Measurements from ENCODE around the gene NUDT14.

- no peak for TF ChIP-seq RCOR1 (IDR thresholded peaks at IDR 0.05; ENCODE audit: insufficient replicate concordance, low read length)
- no peak for TF ChIP-seq POLR2A (IDR thresholded peaks at IDR 0.05; ENCODE audit: low read depth, low read length)
These were observed 37.6 kb downstream of the NUDT14 start for GRCh38 chr14:105143451-105144025.
